Measurements from ENCODE around the gene PSORS1C2.
"Not testable (repeated sequence)": the region's sequence is repeated elsewhere in the genome, so short reads cannot be mapped to it uniquely, and the experiment has no call there.

PSORS1C2 gene

GRCh38 chr6:31138982-31139381 is at the start of gene PSORS1C2:
Gene PSORS1C2 (minus strand): TSS chr6:31139066. CDS start chr6:31139026, 40 bp downstream.
- no peak for DNase-seq

GRCh38 chr6:31187780-31188194 is 48.9 kb upstream of the PSORS1C2 start:
- DNase-seq: no peak

- no peak for DNase-seq
Observed at GRCh38 chr6:31186052-31186734, 47.3 kb upstream of the PSORS1C2 start.

- not testable (repeated sequence) for DNase-seq
Observed at GRCh38 chr6:31185695-31186051, 46.8 kb upstream of the PSORS1C2 start.

- not testable (repeated sequence) for DNase-seq
Observed at GRCh38 chr6:31183859-31184258, 45.0 kb upstream of the PSORS1C2 start.

- DNase-seq: not testable (repeated sequence)
Observed at GRCh38 chr6:31183287-31183686, 44.4 kb upstream of the PSORS1C2 start.

- DNase-seq: peak; percentile 87
Observed at GRCh38 chr6:31180500-31180899, 41.6 kb upstream of the PSORS1C2 start.

- no peak for DNase-seq
Observed at GRCh38 chr6:31179896-31180295, 41.0 kb upstream of the PSORS1C2 start.

GRCh38 chr6:31179042-31179386 is 40.1 kb upstream of the PSORS1C2 start:
- DNase-seq: no peak

GRCh38 chr6:31178143-31179041 is 39.5 kb upstream of the PSORS1C2 start:
- DNase-seq: no peak

- peak; percentile 46 for DNase-seq
Observed at GRCh38 chr6:31175971-31176370, 37.1 kb upstream of the PSORS1C2 start.

GRCh38 chr6:31174378-31174777 is 35.5 kb upstream of the PSORS1C2 start:
- DNase-seq: no peak

- DNase-seq: no peak
Observed at GRCh38 chr6:31173406-31173805, 34.5 kb upstream of the PSORS1C2 start.

GRCh38 chr6:31172973-31173384 is 34.1 kb upstream of the PSORS1C2 start:
- DNase-seq: no peak

GRCh38 chr6:31171931-31172905 is 33.4 kb upstream of the PSORS1C2 start:
- no peak for DNase-seq

GRCh38 chr6:31170987-31171671 is 32.3 kb upstream of the PSORS1C2 start:
- DNase-seq: no peak

GRCh38 chr6:31170600-31170881 is 31.7 kb upstream of the PSORS1C2 start, which contains the start of gene POU5F1:
Gene POU5F1 (minus strand): TSS chr6:31170682. CDS start chr6:31170620, 62 bp downstream.
- DNase-seq: no peak

GRCh38 chr6:31169858-31170599 is 31.2 kb upstream of the PSORS1C2 start:
- not testable (repeated sequence) for DNase-seq

GRCh38 chr6:31169123-31169857 is 30.4 kb upstream of the PSORS1C2 start:
- no peak for DNase-seq

- DNase-seq: no peak
Observed at GRCh38 chr6:31168606-31169005, 29.7 kb upstream of the PSORS1C2 start.

- DNase-seq: no peak
Observed at GRCh38 chr6:31165986-31166385, 27.1 kb upstream of the PSORS1C2 start.

Measured in femur (tissue), 1 donor.